ENCODE data around the gene FRMD4A. TPM values are rescaled to one million over a fixed set of nuclear protein-coding genes. Genes with fewer than 3 reads are reported as not detected.

Gene FRMD4A
- total RNA-seq, 2 experiments from 2014 or later: 0.25 TPM; not detected in 1

DNA sequence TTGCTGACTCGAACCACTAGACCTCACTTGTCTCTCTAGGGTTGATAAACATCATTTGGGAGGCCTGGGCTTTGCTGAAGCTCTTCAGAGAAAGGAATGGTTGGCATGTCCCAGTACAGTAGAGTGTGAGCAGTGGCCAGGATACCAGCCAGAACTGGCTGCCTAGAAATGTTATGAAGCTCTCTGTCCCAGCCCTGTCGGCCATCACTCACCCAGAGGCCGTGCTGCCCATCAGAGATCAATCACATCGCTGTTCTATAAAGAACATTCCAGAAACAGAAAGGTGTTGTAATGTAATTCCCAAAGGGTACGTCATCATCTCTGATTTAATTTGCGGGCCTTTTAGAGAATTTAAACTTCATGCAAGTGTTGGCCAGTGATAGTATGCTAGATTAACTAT lies 632.5 kb downstream of the FRMD4A start:
- no peaks in the 10 kb centered on the region for H3K36me3 Mint-ChIP-seq (ENCODE audit: low read depth)
- no peaks in the 10 kb centered on the region for H3K9me3 Mint-ChIP-seq
- H3K27me3 Mint-ChIP-seq: no peaks in the 10 kb centered on the region
- no peaks in the 10 kb centered on the region for H3K4me1 Mint-ChIP-seq
- H3K27ac Mint-ChIP-seq: no peak overlapping the region
- no peak overlapping the region for H3K4me3 Mint-ChIP-seq
- DNase-seq: no peak
- POLR2A ChIA-PET: no interaction called here
- CTCF ChIA-PET: no interaction called here

DNA sequence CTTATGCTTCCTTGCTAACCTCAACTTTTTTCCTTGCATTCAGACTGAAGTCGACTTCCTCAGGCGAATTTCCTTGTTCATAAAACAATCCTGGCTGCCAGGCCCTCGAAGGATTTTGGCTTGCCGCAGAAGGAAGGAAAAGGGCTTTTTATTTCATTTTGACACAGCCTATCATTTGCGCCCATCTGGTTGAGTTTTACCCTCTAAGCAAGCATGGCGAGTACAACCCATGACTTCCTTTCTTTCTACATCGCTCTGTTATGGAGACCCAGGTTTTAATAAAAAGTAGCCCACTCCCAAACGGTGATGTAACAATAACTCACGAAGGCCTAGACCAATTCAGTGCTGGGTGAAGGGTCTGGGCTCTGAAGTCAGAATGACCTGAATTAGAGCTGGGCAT lies 634.7 kb downstream of the FRMD4A start:
- H3K9me3 Mint-ChIP-seq: no peaks in the 10 kb centered on the region
- no peaks in the 10 kb centered on the region for H3K27me3 Mint-ChIP-seq
- DNase-seq: no peak
- H3K27ac Mint-ChIP-seq: no peak overlapping the region
- H3K4me3 Mint-ChIP-seq: no peak overlapping the region
- H3K36me3 Mint-ChIP-seq (ENCODE audit: low read depth): no peaks in the 10 kb centered on the region
- POLR2A ChIA-PET: no interaction called here
- CTCF ChIA-PET: interaction anchor here (0.5 to 1.2 kb wide), 2 partner anchors 23 to 109 kb away, joined by 3 read pairs; no protein-coding TSS in a partner anchor
- H3K4me1 Mint-ChIP-seq: no peaks in the 10 kb centered on the region

DNA sequence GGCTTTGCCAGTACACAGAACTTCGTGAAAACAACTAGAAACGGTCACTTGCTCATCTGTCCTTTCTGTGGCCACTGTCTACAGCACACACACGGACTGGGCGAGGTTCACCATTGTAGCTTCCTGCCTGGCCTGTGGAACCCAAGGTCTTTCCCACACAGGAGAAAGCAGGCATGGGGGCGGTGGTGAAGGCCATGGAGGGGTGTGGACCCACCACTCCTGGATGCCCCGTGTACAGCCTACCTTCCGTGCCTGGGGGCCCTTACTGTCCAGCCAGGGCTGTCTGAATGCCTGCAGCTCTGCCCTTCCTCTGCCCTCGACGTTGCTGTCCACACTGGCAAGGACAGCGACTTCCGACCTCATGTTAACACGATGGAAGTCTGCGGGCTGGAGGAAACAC lies 635.1 kb downstream of the FRMD4A start:
- ChIA-PET POLR2A (no interaction called here), CTCF (interaction anchor here (0.5 to 1.2 kb wide), 2 partner anchors 22 to 110 kb away, joined by 3 read pairs; no protein-coding TSS in a partner anchor)
- Mint-ChIP-seq H3K27ac (no peak overlapping the region), H3K4me1 (no peaks in the 10 kb centered on the region), H3K9me3 (no peaks in the 10 kb centered on the region), H3K27me3 (no peaks in the 10 kb centered on the region), H3K4me3 (no peak overlapping the region), H3K36me3 (ENCODE audit: low read depth) (no peaks in the 10 kb centered on the region)
- no peak for DNase-seq

DNA sequence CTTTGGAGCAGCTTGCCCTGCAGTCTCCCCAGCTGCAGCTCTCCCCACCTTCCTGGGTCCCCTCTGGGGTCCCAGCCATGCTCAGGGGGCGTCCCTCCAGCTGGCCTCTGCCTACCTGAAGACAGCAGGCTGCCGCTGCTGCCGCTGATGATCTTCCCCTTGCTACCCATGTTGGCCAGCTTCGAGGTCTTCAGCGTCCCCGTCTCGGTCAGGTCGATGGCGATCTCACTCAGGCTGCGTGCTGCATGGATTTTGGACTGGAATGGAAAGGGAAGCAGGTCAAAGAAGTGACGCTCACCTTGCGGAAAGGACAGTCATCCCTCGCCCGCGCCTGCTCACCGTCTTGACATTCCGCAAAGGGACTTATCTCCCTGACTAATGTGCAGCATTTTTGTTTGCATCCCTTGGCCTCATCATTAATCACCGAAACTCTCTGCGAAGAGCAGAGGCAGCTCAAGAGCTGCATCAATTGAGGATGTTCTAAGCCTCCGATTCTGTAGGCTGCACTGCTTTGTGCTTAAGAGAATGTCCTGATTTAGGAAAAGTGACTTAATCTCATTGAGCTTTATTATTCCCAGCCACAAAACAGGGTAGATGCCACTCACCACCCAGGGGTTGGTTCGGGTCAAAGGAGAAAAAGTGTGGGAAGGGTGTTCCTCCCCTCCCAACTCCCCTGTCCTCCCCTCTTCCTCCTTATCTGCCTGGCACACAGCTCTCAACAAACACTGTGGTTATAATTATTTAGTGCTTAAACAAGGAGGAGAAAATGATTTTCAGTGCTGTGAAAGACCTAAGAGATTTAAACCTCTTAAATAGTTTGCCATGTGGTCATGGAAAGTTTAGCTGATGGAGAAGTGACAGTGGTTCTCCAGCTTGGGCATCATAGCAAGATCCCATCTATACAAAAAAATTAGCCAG lies 636.7 kb downstream of the FRMD4A start:
- no peak for DNase-seq
- H3K27me3 Mint-ChIP-seq: no peaks in the 10 kb centered on the region
- POLR2A ChIA-PET: no interaction called here

DNA sequence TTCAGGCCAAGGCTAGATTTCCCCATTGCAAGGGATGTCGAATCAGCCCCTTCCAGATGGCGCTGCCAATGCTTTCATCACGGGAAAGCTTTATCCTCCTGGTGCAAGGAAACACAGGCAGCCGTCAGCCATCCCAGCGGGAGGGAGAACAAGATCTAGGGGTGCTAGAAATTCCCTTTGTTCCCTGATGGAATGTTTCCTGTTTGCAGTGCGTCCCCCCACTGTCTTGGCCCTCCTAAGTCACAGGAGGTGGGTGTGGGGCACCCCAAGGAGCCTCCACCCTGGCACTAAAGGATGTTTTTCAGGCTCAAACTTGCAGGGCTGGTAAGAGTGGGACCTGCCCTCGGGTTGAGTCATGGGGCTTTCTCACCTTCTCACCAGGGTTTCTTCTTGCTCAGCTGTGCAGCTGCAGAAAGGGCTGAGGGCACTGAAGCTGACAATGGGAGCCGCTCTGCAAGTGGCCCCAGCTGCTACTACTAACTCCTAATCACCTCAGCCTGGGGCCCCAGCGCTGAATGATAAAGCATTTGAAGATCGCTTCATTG lies 640.4 kb downstream of the FRMD4A start:
- Mint-ChIP-seq H3K27me3 (no peaks in the 10 kb centered on the region), H3K4me3 (no peak overlapping the region), H3K36me3 (ENCODE audit: low read depth) (no peaks in the 10 kb centered on the region), H3K4me1 (no peaks in the 10 kb centered on the region), H3K9me3 (no peaks in the 10 kb centered on the region), H3K27ac (no peak overlapping the region)
- DNase-seq: no peak
- CTCF ChIA-PET: no interaction called here
- POLR2A ChIA-PET: no interaction called here

More for the DNA sequence above, 636.7 kb downstream of the FRMD4A start:
- no peaks in the 10 kb centered on the region for H3K36me3 Mint-ChIP-seq (ENCODE audit: low read depth)
- no peaks in the 10 kb centered on the region for H3K4me1 Mint-ChIP-seq
- no peaks in the 10 kb centered on the region for H3K9me3 Mint-ChIP-seq
- CTCF ChIA-PET: no interaction called here
- no peak overlapping the region for H3K27ac Mint-ChIP-seq
- no peak overlapping the region for H3K4me3 Mint-ChIP-seq

DNA sequence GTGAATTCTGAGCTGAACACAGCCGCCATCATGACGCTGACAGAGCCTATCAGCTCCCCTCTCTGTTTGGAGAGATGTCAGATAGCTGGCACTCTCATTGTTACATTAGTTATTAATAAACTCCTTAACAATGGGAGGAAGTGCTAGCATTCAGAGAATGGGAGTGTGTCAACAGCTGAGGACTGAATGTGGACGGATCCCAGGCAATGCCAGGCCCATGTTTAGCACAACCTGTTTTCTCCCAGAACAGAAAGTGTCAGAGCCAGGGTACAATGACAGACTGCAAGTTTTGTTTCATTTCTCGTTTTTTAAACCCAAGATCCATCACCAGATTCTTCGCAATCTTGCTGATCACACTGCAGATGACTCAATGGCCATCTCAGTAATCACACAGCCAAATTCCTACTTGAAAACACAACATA lies 644.4 kb downstream of the FRMD4A start:
- CTCF ChIA-PET: no interaction called here

DNA sequence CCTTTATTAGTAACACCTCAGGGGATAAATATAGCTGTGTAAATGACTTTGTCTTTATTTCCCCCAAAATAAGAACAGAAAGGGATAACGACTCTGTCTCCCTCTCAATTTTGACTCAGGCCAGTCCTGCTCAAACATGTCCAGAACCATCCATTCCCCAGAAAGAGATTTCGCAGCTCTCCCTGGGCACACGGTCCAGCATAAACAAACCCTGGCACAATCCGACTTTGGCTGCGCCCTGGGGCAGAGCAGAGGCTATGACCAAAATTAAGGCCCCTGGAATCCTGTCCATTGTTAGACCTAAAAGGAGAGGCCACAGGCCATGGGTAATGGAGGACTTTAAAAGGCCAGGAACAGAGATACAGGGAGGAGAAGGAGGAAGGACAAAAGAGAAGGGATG lies 644.8 kb downstream of the FRMD4A start:
- Mint-ChIP-seq H3K4me3 (no peak overlapping the region), H3K36me3 (ENCODE audit: low read depth) (no peaks in the 10 kb centered on the region), H3K4me1 (no peaks in the 10 kb centered on the region), H3K9me3 (no peaks in the 10 kb centered on the region), H3K27ac (peak overlapping the region; percentile 68), H3K27me3 (peaks cover 2% of the 10 kb centered on the region)
- CTCF ChIA-PET: no interaction called here
- POLR2A ChIA-PET: no interaction called here
- no peak for DNase-seq

More for the DNA sequence above, 644.4 kb downstream of the FRMD4A start:
- Mint-ChIP-seq H3K4me3 (no peak overlapping the region), H3K27me3 (no peaks in the 10 kb centered on the region), H3K36me3 (ENCODE audit: low read depth) (no peaks in the 10 kb centered on the region), H3K27ac (no peak overlapping the region), H3K4me1 (no peaks in the 10 kb centered on the region), H3K9me3 (no peaks in the 10 kb centered on the region)
- DNase-seq: no peak
- POLR2A ChIA-PET: no interaction called here

DNA sequence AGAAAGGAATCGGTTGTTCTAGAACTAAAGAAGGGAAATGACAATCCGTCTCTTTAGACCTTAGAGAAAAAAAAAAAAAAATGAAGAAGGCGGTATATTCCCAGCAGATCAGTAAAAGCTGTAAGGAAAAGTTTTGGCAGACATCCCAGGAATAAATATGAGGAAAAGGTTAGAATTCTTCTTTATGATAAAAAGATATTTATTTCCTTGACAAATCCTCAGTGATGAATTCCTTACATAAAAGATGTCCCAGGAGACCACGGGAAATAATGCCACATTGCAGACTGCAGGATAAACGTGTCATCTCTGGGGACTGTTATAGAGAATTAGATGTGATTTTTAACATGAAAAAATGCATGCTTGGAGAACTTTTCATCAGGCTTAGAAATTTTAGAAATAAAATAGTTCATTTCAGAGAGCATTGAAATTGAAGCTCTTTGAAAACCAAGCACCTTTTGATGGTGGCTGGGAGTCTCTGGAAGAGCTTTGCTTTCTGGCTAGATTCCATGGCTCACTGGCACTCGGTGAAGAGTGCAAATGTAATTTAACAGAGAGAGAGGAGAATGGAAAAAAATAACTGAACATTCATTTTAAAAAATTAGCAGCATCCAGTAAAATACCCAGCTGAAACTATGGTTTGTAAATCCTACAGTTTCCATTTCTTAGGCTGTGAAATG lies 645.8 kb downstream of the FRMD4A start:
- H3K27me3 Mint-ChIP-seq: peaks cover 5% of the 10 kb centered on the region
- H3K4me3 Mint-ChIP-seq: no peak overlapping the region
- no peaks in the 10 kb centered on the region for H3K36me3 Mint-ChIP-seq (ENCODE audit: low read depth)
- ChIA-PET CTCF (no interaction called here), POLR2A (interaction anchor here (0.6 kb wide), 1 partner anchor 9 kb away, joined by 3 read pairs; no protein-coding TSS in a partner anchor)
- no peaks in the 10 kb centered on the region for H3K4me1 Mint-ChIP-seq
- H3K27ac Mint-ChIP-seq: no peak overlapping the region
- no peak for DNase-seq
- H3K9me3 Mint-ChIP-seq: no peaks in the 10 kb centered on the region

DNA sequence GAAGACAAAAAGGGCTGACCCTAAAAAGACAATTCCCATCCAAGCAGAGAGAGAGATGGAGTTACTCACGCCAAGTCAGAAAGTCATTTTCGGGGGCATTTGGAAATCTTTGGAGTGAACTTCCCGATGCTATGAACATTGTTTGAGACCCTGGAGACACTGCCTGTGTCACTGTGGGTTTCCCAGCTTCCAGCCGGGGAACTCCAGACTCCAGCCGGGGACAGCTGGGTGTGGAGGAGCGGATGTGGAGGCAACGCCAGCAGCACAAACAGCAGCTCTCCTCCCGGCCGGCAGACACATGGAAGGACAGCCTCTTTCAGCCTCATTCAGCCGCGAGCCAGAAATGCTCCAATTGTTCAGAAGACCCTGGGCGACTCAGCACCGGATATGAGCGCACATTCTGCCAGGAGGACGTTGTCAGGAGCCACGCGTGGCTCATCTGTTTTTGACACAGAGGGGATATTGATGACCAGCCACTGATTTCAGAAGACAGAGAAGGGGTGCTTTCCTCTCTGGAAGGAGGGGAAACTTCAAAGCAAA lies 646.4 kb downstream of the FRMD4A start:
- ChIA-PET POLR2A (interaction anchor here (0.6 kb wide), 1 partner anchor 9 kb away, joined by 3 read pairs; no protein-coding TSS in a partner anchor), CTCF (no interaction called here)
- Mint-ChIP-seq H3K27me3 (peaks cover 5% of the 10 kb centered on the region), H3K4me1 (no peaks in the 10 kb centered on the region), H3K9me3 (no peaks in the 10 kb centered on the region), H3K27ac (no peak overlapping the region), H3K36me3 (ENCODE audit: low read depth) (no peaks in the 10 kb centered on the region), H3K4me3 (no peak overlapping the region)
- DNase-seq: no peak

DNA sequence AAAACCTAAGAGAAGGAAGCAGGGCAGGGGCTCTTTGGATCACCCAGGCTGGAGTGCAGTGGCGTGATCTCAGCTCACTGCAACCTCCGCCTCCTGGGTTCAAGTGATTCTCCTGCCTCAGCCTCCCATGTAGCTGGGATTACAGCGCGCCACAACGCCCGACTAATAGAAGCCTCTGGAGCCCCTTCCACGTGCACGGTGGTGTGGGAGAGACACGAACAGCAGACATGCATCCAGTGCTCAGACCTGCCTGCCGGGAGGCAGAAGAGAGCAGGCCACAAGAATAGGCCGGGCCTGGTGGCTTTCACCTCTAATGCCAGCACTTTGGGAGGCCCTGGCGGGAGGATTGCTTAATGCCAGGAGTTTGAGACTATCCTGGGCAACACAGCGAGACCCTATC lies 647.7 kb downstream of the FRMD4A start:
- no peak overlapping the region for H3K4me3 Mint-ChIP-seq
- no peaks in the 10 kb centered on the region for H3K36me3 Mint-ChIP-seq (ENCODE audit: low read depth)
- no peaks in the 10 kb centered on the region for H3K4me1 Mint-ChIP-seq
- ChIA-PET CTCF (no interaction called here), POLR2A (no interaction called here)
- H3K27ac Mint-ChIP-seq: no peak overlapping the region
- peaks cover 7% of the 10 kb centered on the region for H3K27me3 Mint-ChIP-seq
- DNase-seq: no peak
- H3K9me3 Mint-ChIP-seq: no peaks in the 10 kb centered on the region

DNA sequence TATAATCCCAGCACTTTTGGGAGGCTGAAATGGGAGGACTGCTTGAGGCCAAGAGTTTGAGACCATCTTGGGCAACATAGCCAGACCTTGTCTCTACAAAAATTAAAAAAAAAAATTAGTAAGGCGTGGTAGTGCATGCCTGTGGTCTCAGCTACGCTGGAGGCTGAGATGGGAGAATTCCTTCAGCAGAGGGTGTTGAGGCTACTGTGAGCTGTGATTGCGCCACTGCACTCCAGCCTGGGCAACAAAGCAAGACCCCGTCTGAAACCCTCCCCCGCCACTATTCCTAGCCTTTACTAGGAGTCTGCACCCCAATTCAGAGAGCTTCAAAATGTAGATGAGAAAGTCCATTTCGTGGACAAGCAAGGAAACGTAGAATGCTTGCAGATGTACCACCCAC lies 648.8 kb downstream of the FRMD4A start:
- CTCF ChIA-PET: interaction anchor here (0.6 to 0.7 kb wide), 2 partner anchors 31 to 327 kb away, joined by 3 to 4 read pairs; no protein-coding TSS in a partner anchor
- POLR2A ChIA-PET: no interaction called here
- DNase-seq: no peak
- H3K27me3 Mint-ChIP-seq: peaks cover 7% of the 10 kb centered on the region
- H3K4me3 Mint-ChIP-seq: no peak overlapping the region
- no peak overlapping the region for H3K27ac Mint-ChIP-seq
- H3K4me1 Mint-ChIP-seq: no peaks in the 10 kb centered on the region
- no peaks in the 10 kb centered on the region for H3K36me3 Mint-ChIP-seq (ENCODE audit: low read depth)
- no peaks in the 10 kb centered on the region for H3K9me3 Mint-ChIP-seq

DNA sequence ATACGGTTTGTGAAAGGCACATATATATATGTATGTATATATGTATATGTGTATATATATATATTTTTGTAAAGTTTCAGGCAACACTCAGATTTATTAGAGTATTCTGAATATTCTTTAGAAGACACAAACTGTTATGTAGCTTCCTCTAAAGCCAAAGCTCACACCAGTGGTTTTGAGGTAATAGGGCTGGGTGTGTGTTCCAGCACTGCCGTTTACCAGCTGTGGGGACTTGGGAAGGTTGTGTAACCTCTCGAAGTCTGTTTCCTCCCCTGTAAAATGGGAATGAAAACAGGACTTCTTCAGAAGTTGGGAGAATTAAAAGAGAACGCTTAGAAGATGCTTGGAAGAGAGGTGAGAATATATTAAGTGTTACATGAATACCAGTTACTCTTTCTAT lies 649.2 kb downstream of the FRMD4A start:
- Mint-ChIP-seq H3K27ac (no peak overlapping the region), H3K4me3 (no peak overlapping the region), H3K36me3 (ENCODE audit: low read depth) (no peaks in the 10 kb centered on the region), H3K27me3 (peaks cover 7% of the 10 kb centered on the region), H3K9me3 (no peaks in the 10 kb centered on the region), H3K4me1 (no peaks in the 10 kb centered on the region)
- ChIA-PET CTCF (no interaction called here), POLR2A (no interaction called here)
- DNase-seq: no peak

DNA sequence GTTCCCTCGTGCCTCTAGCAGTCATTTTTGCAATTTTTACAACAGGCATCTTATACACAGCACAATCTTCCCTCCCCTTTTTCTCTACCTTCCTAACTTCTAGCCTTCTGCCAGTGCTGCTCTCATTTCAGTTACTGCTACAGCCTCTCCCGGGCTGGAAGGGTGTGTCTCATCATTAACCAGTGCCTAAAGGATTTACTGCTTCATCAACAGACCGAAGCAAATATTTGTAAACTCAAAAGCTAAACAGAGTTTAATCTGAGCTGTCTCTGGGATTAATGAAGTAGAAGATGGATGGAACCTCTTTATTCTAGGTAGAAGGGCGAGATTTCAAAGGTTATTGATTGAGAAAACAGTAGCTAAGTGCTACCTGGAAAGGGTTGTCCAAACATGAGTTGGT lies 649.6 kb downstream of the FRMD4A start:
- no peaks in the 10 kb centered on the region for H3K9me3 Mint-ChIP-seq
- H3K4me3 Mint-ChIP-seq: no peak overlapping the region
- peak overlapping the region; percentile 39 for H3K27ac Mint-ChIP-seq
- POLR2A ChIA-PET: no interaction called here
- H3K4me1 Mint-ChIP-seq: no peaks in the 10 kb centered on the region
- H3K27me3 Mint-ChIP-seq: peaks cover 7% of the 10 kb centered on the region
- CTCF ChIA-PET: no interaction called here
- H3K36me3 Mint-ChIP-seq (ENCODE audit: low read depth): no peaks in the 10 kb centered on the region
- no peak for DNase-seq
